C4-2B (cell line): ENCODE data around the gene DNAJC7.

Experiments used
- ZFX ChIP-seq: fragments of 450-650 bp; IDR thresholded peaks from 2 replicates; pipeline ENCODE4 v1.6.1; 2017
- TF ChIP-seq, protein P1 (sequence below): fragments of 450-650 bp; conservative IDR thresholded peaks from 2 replicates; pipeline ENCODE4 v1.5.1; 2017; ENCODE audit warnings: mild to moderate bottlenecking

DNA sequence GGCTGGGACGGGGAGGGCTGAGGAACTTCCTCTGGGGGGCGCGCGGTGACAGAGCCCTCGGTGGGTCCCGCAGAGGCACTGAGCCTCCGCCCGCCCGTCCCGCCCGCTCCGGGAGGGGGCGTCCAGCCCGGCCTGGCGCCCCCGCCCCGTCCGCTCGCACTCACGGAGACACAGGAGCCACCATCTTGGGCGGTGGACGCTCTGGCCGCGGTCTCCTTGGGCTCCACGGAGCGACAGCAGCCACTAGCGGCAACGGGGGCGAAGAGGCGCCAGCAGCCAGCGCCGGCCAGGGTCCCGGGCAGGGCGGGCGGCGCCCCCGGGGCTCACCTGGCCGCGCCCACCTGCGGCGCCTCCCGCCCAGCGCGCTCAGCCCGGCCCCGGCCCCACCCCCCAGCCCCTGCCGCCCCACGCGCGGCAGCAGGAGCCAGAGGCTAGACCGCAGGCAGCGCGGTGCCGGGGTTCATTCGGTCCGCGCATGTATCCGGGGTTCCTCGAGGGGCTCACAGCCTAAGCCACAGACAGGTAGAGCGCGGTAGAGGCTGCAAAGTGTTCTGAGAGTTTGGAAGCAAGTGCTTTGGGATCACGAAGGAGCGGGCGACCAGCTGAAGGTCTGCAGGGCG lies 33.3 kb upstream of the DNAJC7 start, which contains the start of gene C17orf113:
- TF ChIP-seq, protein P1, sequence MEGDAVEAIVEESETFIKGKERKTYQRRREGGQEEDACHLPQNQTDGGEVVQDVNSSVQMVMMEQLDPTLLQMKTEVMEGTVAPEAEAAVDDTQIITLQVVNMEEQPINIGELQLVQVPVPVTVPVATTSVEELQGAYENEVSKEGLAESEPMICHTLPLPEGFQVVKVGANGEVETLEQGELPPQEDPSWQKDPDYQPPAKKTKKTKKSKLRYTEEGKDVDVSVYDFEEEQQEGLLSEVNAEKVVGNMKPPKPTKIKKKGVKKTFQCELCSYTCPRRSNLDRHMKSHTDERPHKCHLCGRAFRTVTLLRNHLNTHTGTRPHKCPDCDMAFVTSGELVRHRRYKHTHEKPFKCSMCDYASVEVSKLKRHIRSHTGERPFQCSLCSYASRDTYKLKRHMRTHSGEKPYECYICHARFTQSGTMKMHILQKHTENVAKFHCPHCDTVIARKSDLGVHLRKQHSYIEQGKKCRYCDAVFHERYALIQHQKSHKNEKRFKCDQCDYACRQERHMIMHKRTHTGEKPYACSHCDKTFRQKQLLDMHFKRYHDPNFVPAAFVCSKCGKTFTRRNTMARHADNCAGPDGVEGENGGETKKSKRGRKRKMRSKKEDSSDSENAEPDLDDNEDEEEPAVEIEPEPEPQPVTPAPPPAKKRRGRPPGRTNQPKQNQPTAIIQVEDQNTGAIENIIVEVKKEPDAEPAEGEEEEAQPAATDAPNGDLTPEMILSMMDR, result no peak; the same call in 1 of the 2 replicates
- no peak for TF ChIP-seq ZFX
